A172 (cell line): ENCODE results near the gene COL26A1. TPM values are rescaled to one million over a fixed set of nuclear protein-coding genes. Genes with fewer than 3 reads are reported as not detected.
"Not testable (repeated sequence)": the region's sequence is repeated elsewhere in the genome, so short reads cannot be mapped to it uniquely, and the experiment has no call there.

Source experiments
- DNase-seq: peaks from one replicate; pipeline ENCODE4 v3.0.0-alpha.2; 2015; ENCODE audit warnings: low spot score
- total RNA-seq: library from RNA; depleted of rRNA; stranded (reverse); fragments of >200 nt; shearing (Covaris generic); gene quantifications from 2 replicates; pipeline ENCODE4 v1.2.3, GENCODE V29; 2014

COL26A1 gene
- total RNA-seq, 1 experiment from 2014 or later = not detected

DNA sequence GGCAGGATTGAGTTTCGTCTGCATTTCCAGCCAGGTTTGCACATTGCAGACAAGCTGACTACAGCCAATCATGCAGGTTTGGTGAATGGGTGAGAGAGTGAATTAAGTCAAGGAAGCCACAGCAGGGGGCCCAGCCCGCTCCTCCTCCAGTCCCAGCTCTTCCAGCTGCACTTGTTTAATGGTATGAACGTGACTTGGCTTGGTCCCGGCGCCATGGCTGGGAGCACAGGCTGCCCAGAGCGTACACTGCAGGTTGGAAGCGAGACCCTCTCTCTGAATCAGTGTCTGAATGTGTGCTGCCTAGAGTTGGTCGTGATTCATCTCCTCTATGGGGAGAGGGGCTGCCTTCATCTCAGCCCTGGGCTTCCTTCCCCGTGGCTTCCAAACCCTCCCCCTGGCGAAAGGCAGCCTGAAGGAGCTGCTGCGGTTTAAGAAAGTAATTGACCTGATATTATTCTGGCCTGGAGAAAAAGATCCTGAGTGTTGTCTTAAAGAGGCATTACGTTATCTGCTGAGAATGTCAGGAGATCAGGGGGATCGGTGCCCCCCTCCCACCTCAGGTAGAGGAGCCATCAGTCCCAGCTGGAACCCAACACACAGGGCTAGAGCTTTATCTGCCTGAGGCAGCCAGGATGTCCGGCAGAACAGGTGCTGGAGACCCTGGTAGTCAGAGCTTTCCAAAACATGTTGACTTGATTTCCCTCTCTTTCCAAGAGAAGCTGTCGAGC lies 132.1 kb downstream of the COL26A1 start:
- DNase-seq = no peak

DNA sequence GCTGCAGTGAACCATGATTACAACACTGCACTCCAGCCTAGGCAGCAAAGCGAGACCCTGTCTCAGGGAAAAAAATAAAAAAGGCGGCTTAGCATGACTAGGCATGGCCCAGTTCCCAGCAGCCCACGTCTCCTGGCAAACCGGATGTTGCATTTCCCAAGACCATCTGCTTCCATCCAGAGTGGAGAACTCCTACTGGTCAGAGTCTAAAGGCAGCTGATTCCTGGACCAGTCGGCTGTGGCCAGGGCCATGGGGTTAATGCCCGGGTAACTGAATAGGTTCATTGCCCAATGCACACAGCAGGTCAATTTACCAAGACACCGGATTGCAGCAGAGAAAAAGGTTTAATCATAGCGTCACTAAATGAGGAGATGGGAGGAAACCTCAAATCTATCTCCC lies 133.3 kb downstream of the COL26A1 start:
- DNase-seq = no peak

DNA sequence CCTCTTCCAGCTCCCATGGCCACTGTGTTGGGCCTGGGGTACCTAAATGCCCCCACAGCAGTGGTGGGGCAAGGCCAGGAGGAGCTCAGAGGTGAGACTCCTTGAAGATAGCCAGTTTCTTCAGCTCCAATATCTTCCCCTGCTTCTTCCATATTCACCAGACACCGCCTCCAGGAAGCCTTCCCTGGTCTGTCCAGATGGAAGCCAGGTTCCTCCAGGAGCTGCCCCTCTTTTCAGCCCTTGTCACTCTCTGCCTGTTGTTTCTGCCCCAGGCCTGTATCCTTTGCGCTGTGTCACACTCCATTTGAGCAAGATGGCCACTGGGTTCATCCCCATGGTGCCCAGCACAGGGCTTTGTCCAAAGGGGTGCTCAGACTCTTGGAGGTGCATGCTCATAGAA lies 138.7 kb downstream of the COL26A1 start:
- no peak for DNase-seq

DNA sequence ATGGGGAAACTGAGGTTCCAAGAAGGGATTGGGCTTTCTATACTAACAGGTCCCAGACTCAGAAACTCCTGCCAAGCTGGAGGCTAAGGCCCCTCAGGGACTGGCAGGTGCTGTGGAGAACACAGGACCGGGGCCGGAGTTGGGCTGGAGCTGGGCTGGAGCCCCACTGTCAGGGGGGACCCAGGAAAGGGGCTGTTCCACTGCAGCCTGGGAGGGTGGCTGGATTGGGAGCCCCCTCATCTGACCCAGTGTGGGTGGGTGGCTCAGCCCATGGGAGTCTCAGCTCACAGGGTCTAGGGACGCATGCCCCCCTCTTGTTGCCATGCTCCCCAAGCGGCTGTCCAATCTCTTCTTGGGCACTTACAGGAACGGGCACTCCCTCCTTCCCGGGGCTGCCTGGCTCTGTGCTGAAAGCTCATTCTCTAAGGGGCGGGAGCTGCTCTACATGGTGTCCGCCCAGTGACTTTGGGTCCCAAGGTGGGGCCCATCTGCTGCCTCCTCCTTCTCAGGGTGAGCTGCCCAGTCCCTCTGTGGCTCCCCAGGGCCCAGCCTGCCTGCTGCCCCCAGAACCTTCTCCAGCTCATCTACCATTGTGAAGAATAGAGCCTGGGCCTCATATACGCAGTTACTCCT lies 139.9 kb downstream of the COL26A1 start:
- DNase-seq = no peak

DNA sequence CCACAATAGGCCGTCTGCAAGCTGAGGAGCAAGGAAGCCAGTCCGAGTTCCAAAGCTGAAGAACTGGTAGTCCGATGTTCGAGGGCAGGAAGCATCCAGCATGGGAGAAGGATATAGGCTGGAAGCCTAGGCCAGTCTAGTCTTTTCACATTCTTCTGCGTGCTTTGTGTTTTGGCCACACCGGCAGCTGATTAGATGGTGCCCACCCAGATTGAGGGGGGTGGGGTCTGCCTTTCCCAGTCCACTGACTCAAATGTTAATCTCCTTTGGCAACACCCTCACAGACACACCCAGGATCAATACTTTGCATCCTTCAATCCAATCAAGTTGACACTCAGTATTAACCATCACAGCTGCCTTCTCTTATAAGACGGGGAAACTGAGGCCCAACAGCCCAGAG lies 142.8 kb downstream of the COL26A1 start:
- not testable (repeated sequence) for DNase-seq

DNA sequence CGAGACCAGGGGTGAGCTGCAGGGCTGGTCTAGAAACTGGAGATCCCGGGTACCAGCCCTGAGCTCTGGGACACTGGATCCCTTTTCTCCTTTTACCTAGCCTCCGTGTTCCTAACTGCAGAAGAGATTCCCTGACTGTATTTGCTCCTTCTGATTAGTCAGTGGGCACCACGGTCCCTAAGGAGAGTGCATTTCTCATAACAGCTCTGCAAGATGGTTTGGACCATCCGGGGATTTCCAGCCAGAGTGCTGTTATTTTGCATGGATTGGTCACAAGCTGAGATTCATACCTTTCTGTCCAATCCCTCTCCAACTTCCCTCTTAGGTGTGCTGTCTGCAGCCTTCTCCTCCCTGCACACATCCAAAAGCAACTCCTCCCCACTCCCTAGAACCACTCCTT lies 143.9 kb downstream of the COL26A1 start:
- no peak for DNase-seq

DNA sequence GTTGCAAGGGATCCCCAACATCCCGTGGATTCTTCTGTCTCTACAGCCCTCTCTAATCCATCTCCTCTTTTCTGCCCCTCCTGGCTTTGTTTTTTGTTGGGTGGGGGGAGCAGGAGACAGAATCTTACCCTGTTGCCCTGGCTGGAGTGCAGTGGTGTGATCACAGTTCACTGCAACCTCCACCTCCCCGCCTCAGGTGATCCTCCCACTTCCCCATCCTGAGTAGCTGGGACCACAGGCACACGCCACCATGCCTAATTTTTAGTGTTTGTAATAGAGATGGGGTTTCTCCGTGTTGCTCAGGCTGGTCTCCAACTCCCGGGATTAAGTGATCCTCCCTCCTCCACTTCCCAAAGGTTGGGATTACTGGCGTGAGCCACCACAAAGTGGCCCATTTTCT lies 144.7 kb downstream of the COL26A1 start:
- DNase-seq = no peak

DNA sequence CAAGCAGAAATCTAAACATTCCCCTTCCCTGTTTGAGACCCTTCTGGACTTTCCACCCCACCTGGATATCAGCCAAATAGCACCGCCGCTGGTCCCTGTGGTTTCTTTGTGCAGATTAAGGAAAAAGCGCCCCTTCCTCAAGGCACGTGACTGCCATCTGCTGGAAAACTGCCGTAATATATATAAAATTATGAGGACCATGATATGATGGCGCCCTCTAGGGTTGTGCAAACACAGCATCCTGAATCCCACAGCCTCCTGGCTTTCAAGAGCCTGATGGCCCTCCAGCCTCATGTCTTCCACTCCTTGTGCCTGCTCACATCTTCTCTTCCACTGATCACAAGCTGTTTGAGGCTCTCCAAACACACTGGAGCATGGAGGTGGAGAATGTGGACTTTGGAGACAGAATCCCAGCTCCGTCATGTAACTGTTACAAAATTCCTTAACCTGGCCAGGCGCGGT lies 145.1 kb downstream of the COL26A1 start:
- peak; percentile 58 for DNase-seq

DNA sequence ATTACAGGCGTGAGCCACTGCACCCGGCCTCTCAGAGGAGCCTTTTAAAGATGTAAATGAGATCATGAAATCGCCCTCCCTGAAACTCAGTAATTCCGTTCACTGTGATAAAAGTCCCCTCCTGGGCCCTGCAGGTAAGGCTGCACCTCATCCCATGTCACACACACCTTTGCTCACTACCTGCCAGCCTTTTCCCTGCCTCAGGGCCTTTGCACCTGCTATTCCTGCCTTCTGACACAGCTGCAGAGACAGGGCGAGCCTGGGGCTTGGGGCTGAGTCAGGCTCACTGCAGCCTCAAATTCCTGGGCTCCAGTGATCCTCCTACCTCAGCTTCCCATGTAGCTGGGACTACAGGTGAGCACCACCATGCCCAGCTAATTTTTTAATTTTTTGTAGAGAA lies 147.6 kb downstream of the COL26A1 start:
- DNase-seq = no peak

DNA sequence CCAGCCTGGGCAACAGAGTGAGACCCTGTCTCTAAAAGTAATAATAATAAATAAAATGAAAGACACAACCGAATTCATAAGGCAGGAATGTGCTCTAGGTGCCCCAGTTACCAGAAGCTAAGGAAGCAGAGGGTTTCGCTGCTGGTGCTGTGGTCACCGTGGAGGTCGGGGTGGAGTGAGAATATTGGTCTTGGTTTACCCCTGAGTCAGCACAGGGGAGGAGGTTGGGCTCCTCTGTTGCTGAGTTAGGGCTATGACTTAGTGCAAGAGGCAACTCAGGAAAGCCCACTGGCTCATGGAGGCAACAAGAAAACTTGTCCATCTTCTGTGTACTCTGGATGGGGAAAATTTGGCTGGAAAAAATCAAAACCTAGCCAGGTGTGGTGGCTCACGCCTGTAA lies 149.3 kb downstream of the COL26A1 start:
- no peak for DNase-seq

DNA sequence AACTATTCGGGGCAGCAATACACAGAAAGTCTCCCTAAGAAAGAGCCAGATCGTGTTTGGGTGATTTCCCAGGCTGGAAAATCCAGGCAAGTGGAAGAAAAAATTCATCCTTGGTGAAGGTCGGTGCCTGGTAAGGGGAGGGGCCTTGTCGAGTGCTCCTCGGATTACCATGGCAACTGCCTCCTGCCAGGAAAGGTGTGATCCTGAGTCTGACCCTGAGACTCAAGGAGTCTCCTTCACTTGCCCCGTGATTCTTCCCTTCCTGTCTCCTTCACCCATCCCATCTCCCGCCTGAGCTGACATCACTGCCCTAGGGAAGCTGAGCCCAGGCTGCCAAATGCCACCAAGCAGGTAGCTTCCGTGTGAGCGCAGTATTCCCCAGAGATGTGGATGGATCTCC lies 154.2 kb downstream of the COL26A1 start:
- no peak for DNase-seq

DNA sequence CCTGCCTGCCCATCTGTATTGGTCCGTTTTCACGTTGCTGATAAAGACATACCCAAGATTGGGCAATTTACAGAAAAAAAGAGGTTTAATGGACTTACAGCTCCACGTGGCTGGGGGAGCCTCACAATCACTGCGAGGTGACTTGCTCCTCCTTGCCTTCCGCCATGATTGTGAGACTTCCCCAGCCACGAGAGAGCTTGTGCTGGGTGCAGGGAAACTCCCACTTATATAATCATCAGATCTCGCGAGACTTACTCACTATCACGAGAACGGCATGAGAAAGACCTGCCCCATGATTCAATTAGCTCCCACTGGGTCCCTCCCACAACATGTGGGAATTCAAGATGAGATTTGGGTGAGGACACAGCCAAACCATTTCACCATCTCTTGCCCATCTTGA lies 154.6 kb downstream of the COL26A1 start:
- DNase-seq = no peak

DNA sequence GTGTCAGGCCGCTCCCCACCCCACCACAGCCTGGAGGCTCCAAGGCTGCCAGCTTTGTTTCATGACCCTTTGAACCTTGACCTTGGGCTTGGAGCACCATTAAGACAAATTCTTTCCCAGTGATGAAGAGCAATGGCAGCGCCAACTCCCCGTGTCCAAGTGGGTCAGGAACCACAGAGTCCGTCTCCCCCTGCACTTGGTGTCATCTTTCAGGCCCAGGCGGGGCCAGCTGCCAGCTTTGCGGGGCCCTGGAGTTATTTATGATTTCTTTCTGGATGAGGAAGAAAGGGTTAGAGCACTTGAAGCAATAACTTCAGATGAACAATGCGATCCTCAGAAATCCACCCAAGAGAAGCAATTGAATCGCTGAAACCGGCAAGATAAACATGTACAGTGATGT lies 155.7 kb downstream of the COL26A1 start:
- peak; percentile 31 for DNase-seq

DNA sequence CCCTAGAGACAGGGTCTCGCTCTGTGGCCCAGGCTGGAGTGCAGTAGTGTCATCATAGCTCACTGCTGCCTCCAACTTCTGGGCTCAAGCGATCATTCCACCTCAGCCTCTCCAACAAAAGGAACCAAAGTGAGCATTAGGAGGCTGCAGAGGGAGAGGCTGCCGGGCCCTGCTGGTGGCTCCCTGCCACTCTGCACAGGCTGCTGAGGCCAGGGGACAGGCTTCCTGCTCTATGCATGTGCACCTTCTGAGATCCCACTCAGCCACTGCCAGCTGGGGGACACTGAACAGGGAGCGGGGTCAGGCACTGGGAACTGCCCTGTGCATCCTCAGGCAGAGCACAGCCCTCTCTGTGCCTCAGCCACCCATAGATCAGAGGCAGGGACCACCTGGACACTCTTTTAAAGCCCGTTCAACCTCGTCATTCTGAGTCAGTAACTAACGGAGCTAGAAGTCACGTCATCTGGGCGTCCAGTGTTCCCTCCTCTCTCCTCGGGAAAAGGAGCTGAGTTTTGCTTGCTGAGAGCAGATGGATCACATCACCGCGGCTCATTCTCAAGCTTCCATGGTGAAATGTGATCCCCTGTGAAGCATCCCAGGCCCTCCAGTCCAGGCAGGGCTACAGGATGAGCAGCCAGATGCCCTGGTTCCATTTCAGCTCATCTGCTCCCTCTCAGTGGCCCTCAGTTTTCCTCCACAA lies 156.8 kb downstream of the COL26A1 start:
- no peak for DNase-seq

DNA sequence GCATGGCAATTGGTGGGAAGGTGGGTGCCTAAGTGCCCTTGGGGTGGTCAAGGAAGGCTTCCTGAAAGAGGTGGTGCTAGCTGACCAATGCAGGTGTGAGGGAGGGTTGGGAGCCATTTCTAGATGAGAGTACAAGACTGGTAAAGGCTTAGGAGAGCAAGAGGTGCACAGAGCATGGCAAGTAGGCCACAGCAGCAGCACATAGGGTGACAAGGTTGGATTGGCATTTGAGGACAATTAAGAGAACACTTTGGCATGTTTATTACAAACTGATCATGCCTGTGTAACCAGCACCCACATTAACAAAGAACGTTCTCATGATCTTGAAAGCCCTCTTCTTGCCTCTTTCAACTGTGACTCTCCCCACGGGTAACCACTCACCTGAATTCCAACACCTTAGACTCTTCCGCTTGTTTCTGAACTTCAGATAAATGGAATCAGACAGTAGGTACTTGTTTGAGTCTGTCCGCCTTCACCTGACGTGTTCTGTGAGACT lies 158.8 kb downstream of the COL26A1 start:
- DNase-seq = no peak

DNA sequence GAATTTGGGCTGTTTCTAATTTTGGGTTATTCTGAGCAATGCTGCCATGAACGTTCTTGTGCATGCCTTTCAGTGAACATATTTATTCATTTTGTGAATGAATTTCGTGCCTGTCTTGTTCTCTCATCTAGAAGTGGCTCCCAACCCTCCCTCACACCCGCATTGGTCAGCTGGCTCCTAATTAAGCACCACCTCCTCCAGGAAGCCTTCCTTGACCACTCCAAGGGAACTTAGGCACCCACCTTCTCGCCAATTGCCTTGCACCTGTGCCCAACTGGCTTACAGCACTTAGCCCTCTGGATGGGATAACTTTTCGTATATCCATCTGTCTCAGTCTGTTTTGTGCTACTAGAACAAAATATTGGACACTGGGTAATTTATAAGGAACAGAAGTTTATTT lies 159.3 kb downstream of the COL26A1 start:
- no peak for DNase-seq

DNA sequence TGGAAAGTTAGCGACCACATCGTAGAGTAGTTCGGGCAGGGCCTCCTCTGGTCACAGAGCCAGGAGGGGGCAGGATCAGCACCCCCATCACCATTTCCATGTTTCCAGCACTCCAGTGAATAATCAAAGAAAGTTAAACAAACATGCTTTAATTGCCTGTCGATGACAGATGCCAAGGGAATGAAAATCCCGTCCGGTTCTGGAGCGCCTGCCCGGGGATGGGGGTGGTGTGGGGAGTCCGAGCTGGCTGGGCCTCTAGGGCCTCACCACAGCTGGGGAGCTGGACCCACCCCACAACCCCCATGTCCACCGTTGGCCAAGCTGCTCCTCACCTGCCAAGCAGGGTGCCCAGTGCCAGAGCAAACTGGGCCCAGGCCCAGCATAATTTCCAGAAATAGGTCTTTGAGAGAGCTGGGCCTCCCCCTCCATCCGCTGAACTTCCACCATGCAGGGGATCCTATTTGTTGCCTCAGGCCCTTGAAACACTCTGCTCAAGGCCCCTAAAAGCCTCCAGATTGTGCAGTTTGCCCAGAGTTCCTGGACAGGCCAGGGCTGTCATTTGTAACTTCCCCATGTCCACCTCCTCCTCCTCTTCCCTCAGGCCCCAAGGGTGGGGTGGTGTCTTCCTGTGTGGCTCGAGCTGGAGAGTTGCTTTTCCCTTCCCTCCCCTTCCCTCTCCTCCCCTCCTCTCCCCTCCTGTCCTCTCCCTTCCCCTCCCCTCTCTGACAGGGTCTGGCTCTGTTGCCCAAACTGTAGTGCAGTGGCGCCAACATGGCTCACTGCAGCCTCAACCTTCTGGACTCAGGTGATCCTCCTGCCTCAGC lies 165.4 kb downstream of the COL26A1 start:
- DNase-seq = peak; percentile 61

DNA sequence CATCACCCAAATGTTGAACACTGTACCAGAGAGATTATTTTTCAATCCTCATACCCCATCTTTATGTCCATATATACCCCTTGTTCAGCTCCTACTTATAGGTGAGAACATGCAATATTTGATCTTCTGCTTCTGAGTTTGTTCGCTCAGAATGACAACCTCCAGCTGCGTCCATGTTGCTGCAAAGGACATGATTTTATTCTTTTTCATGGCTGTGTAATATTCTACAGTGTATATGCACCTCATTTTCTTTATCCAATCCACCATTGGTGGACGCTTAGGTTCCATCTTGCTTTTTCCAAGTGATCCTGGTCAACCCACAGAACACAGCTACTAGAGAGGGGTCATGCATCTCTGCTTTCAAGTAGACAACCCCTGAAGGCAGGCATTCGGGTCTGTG lies 166.9 kb downstream of the COL26A1 start:
- no peak for DNase-seq

DNA sequence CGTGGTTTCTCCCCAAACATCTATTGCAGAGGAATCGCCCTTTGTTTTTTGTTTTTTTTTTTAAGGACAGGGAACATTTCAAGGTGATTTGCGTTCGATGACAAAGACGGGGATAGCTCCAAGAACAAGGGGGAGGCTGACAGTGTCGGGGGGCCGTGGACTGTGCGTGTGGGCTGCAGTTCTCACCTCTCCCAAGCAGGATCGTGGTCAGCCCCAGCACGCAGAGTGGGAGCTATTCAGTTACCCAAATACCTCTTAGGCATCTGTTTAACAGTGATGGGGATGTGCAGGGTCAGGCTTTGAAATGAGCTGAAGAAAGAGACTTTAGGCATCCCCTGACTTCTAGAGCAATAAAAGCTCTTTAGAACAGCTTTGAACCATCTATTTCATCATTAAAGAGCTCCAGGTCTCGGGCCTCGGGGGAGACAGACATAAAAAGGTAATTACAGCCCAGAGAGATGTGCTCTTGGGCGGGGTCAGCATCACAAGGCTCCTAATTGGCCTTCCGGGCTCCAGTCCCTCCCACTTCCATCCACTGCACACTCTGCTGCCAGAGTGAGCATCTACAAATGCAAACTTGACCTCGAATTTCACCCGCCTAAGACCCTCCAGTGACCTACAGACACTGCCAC lies 169.2 kb downstream of the COL26A1 start:
- peak; percentile 22 for DNase-seq

DNA sequence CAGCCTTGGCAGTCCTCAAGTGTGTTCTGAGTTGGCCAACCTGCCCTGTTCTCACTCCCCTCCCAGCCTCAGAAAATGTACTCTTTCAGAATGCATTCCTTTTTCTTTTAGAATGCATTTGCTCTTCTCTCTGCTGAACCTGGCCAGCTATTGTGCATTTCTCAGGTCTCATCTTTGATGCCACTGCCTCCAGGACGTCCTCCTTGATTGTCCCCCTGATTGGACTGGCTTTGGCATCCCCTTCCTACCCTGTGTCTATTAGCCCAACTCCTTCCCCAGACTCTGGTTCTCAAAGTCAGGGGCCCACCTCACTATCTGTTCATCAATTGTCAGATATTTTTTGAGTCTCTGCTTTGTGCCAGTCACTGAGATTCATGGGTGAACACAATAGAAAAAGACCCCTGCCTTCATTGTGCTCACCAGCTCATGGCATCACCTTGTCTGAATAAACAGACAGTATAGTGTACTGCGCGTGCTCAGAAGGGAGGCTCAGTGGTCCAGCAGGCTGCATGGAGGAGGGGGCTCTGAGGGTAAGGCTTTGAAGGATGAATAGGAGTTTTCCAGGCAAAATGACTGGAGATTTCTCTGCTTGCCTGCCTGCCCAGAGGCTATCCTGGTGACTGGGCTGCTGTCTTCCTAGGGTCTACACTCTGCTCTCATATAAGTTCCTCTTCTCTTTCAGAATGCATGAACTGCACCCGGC lies 169.9 kb downstream of the COL26A1 start:
- no peak for DNase-seq

DNA sequence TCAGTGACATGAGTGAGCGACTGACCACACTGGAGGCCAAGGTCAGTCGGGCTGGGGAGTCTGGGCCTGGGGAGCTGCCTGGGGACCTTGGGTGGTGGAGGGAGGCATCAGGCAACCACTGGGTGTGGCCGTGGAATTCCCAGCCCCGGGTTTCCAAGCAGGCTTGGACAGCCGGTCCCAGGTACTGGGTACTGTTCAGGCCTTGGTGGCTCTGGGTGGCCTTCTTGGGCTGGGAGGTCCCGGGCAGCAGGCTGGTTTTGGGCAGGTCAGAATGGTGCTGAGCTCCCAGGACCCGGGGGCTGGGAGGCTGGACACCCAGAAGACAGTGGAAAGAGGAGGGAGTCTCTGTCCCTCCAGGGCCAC lies 170.4 kb downstream of the COL26A1 start:
- DNase-seq = no peak
